NB4 (cell line): Measurements from ENCODE around the gene APCDD1.

Source experiments
- DNase-seq: peaks from one replicate; pipeline ENCODE4 v3.0.0; 2010; ENCODE audit warnings: low read depth
- H3K4me3 ChIP-seq: one replicate; pipeline ENCODE4 v1.5.1; 2011; ENCODE audit warnings: mild to moderate bottlenecking, low read depth, low read length, moderate library complexity
- MYC ChIP-seq: IDR thresholded peaks from 2 replicates; pipeline ENCODE4 v1.6.1; 2011; ENCODE audit warnings: low read depth, low read length
- POLR2A ChIP-seq: IDR thresholded peaks from 2 replicates; pipeline ENCODE4 v1.6.1; 2011; ENCODE audit warnings: mild to moderate bottlenecking; ENCODE audit not compliant: insufficient read length; ENCODE audit errors: extremely low read depth
- TF ChIP-seq, protein P1 (sequence below): IDR thresholded peaks from 2 replicates; pipeline ENCODE4 v1.6.1; 2011; ENCODE audit warnings: low read depth, low read length
- TF ChIP-seq, protein P2 (sequence below): IDR thresholded peaks from one replicate; pipeline ENCODE4 v1.5.1; 2012; ENCODE audit warnings: low read depth, low read length

The APCDD1 gene

DNA sequence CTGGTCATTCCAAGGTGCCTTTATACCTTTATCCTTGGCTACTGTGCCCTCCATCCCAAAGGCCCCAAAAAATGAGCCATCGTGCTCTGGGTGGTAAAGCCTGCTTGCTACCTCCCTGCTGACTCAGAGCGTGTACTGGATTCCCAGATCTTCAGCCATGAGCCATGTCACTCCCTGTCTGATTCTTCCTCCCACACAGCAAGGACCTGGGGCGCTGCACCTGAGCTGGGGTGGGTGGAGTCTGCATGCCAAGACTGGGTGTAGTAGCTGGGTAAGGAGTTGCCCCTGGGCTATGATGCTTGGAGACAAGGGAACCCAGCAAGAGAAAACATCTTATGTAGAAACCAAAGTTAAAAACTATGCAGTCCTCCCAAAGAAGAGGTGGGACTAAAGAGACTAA, 37.2 kb upstream of the APCDD1 start:
- no peak for TF ChIP-seq MYC
- TF ChIP-seq, protein P1, sequence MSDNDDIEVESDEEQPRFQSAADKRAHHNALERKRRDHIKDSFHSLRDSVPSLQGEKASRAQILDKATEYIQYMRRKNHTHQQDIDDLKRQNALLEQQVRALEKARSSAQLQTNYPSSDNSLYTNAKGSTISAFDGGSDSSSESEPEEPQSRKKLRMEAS = no peak
- TF ChIP-seq POLR2A = no peak
- DNase-seq = no peak
- no peak overlapping the region for H3K4me3 ChIP-seq

DNA sequence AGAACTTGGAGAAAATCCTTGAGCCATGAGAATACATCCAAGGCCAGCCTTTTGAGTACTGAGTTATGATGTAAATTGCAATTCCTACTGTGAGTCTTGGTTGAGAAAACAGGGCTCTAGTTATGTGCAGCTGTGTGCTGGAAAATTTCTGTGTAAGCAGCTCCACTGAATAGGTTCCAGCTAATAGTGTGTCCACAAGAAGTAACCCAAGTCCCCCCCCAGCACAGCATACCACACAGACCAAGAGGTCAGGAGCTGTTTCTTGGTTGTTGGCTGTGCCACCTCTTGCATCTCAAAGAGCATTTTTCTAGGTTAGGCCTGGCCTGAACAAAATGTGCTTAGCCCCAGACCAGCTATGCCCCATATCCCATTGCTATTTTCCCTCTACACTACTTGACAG, 36.8 kb upstream of the APCDD1 start:
- no peak overlapping the region for H3K4me3 ChIP-seq
- no peak for DNase-seq
- TF ChIP-seq POLR2A (no peak), MYC (no peak)
- TF ChIP-seq, protein P1 = no peak
- TF ChIP-seq, protein P2, sequence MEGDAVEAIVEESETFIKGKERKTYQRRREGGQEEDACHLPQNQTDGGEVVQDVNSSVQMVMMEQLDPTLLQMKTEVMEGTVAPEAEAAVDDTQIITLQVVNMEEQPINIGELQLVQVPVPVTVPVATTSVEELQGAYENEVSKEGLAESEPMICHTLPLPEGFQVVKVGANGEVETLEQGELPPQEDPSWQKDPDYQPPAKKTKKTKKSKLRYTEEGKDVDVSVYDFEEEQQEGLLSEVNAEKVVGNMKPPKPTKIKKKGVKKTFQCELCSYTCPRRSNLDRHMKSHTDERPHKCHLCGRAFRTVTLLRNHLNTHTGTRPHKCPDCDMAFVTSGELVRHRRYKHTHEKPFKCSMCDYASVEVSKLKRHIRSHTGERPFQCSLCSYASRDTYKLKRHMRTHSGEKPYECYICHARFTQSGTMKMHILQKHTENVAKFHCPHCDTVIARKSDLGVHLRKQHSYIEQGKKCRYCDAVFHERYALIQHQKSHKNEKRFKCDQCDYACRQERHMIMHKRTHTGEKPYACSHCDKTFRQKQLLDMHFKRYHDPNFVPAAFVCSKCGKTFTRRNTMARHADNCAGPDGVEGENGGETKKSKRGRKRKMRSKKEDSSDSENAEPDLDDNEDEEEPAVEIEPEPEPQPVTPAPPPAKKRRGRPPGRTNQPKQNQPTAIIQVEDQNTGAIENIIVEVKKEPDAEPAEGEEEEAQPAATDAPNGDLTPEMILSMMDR = no peak

DNA sequence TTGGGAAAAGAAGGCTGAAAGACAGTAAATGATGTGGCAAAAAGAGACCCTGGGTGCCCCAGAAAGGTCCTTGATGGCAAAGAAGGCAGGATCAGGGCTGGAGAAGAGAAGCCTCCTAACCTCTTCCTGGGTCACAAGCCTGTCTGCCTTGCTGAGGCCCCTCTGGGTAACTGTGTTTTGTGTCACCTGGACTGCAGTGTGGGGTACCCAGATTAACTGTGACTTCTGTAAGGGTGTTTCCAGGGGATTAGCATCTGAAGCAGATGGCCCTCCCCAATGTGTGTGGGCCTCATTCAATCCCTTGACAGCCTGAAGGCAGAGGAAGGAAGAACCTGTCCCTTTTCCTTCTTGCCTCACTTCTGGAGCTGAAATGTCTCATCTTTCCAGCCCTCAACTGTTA, 35.6 kb upstream of the APCDD1 start:
- TF ChIP-seq MYC (no peak), POLR2A (no peak)
- TF ChIP-seq, protein P1 = no peak
- TF ChIP-seq, protein P2 = no peak

DNA sequence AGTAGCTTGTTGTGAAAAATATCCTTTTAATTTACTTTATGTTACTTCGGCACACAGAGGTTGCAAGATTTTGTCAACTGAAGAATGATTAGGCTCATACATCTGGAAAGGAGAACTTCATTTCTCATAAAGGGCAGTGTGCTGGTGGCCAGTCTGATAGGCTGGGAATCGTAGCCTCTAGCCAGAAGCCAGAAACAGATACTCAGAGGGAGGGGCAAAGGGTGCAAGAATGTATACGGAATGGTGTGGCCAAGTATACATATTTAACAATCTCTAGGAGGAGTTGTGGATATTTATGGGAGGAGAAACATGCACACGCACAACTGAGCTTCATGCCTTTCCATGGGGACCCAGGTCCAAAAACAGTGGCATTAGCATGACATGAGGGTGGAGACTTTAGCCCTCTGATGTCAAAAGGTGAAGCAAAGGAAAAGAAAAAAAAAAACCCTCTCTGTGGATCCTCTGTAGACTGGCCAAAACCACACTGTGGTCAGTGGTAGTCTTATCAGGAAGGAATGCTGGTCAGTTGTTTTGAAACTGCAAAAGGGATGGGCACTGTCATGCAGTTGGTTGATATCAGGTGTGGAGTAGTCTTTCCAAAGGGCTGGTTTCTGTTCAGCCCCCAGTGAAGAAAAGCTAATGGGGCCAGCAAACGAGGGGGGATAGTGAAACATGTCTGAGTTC, 34.9 kb upstream of the APCDD1 start:
- DNase-seq = no peak
- TF ChIP-seq, protein P2 = no peak
- TF ChIP-seq, protein P1 = no peak
- no peak for TF ChIP-seq MYC
- TF ChIP-seq POLR2A = no peak
- no peak overlapping the region for H3K4me3 ChIP-seq

More for the DNA sequence above, 35.6 kb upstream of the APCDD1 start:
- no peak for DNase-seq
- no peak overlapping the region for H3K4me3 ChIP-seq

DNA sequence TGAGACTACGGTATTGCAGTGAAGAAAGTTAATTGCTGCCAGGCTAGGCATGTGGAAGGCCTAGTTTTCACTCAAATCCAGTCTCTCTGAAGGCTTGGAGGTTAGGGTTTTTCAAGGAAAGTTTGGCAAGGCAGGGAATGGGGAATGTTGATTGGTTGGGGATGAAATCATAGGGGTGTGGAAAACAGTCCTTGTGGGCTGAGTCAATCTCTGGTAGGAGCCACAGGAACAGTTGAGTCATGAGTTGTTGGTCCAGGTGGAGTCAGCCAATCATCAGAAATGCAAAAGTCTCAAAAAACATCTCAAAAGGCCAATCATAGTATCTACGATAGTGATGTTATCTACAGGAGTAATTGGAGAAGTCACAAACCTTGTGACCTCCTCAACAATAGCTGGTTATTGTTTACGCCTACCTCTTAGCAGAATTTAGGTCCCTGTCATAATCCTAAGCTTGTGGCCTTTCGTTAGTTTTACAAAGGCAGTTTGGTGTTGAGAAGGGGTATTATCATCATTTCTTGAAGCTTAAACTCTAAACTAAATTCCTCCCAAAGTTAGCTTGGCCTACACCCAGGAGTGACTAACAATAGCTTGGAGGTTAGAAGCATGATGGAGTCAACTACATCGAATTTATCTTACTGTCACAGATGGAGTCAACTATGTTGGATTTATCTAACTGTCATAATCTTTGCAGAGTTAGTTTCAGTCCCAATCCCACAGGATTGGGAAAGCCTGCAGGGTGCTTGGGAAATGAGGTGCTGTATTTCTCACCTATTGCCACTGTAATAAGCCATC, 33.7 kb upstream of the APCDD1 start:
- TF ChIP-seq, protein P2 = no peak
- TF ChIP-seq, protein P1 = no peak
- TF ChIP-seq MYC = no peak
- DNase-seq = no peak

DNA sequence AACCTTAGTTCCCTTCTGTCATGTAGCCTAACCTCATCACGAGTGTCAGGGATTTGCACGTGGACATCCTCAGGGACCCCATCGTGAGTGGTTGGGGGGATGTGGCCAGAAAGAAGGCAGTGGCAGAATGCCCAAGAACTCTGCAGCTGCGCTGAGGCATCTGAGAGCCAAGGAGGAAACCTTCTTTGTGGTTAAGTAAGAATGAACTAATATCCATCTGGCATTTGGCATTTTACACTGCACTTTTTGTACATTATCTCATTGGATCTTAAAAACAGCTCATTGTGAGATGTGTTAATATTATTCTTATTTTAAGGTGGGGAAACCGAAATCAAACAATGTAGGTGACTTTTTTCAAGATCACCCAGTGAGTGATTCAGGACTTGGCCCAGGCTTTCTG, 32.6 kb upstream of the APCDD1 start:
- TF ChIP-seq POLR2A = no peak
- TF ChIP-seq MYC = no peak
- TF ChIP-seq, protein P2 = no peak
- TF ChIP-seq, protein P1 = no peak
- H3K4me3 ChIP-seq = no peak overlapping the region
- DNase-seq = no peak

More for the DNA sequence above, 33.7 kb upstream of the APCDD1 start:
- H3K4me3 ChIP-seq = no peak overlapping the region
